HG02623 (cell line): ENCODE results near the gene OVCH2.
"Not testable (repeated sequence)": the region's sequence is repeated elsewhere in the genome, so short reads cannot be mapped to it uniquely, and the experiment has no call there.

Experiments
- ATAC-seq: cut with Tn5 transposase; IDR thresholded peaks from one replicate; pipeline ENCODE4 v1.9.1; 2021; ENCODE audit warnings: moderate library complexity; ENCODE audit not compliant: unreplicated experiment

Gene OVCH2

DNA sequence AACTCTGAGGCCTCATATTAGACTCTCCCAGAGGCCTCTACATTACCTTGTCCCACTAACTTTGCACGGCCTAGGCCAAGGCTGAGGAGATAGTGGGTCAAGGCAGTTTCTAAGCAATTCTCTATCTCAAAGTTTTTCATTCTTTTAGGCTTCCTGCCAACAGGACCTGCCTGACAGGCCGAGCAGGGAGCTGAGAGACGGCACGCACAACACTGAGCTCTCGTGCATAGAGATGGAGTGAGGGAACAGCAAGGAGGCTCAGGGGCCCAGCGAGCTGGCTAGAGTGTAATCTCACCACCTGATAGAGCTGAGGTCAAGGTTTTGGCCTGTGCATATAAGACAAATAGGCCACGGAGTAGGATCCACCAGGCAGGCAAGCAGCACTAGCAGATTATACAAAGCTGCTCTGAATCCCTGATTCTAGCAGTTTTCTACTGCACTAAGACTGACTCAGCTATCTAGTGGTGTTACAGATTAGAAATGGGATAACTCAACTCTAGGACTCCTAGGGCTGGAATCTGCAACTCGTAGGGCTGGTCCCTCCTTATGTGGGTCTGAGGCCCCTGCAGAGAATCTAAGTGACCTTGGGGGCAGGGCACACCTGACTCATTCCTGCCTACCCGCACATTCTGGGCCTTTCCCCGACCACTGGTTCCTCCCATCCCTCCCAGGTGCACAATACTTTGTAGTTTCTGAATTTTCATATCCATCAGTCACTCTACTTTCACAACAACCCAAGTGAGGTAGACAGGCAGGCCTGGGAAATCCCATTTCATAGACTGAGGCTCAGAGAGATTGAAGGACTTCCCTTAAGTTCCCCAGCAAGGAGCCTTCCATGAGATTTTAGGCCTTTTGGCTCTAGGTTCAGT lies 34.7 kb downstream of the OVCH2 start:
- peak; percentile 75 for ATAC-seq

DNA sequence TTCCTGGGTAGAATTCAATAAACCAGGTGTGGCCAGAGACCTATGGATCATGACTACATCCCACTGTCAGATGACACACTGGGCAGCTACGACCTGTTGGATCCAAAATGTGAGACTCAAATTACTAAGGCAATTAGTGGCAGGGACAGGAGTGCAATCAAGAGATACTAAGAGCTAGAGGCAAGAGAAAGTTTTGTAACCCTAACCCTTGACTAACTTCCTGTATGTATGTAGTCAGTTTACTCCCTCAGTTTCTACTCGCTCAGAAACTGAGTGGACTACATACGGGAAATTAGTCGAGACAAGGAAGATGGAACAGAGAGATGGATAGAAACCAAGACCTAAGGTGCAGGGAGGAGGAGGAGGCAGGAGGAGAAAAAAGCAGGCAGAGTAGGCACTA lies 35.6 kb downstream of the OVCH2 start:
- ATAC-seq, result no peak

DNA sequence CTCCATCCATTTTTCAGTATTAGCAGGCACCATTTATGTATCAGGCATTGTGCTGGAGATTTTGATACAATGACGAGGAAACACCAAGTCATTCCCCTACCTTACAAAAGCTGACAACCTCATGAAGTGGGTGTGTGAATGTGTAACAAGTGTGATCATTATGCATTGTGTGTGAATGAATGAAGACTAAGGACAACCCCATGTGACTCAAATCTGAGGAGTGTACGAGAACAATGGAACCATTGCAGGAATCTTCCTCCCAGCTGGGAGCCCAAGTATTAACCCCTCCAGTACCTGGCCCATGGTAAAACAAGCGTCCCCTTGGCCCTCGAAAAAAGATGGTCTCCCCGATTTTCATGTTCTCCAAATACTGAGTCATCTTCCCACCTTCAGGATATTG lies 37.4 kb downstream of the OVCH2 start:
- ATAC-seq, result no peak

DNA sequence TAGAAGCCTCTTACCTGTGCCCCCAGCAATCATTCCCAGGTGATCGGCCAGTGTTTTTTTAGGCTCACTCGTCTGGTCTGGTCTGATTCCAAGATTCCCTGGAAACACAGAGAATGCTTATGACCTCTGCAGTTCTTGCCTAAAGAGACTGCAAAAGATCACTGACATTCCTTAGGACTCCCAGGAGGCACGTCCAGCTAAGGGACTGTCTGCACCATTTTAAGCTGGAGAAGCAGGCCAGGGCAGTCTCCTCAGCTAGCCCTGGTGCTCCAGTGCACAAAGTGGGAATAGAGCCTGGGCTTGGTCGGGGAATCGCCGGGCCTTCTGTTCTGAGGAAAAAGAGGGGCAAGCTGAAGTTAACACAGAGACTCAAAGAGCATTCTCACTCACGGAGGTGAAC lies 37.8 kb downstream of the OVCH2 start:
- no peak for ATAC-seq

DNA sequence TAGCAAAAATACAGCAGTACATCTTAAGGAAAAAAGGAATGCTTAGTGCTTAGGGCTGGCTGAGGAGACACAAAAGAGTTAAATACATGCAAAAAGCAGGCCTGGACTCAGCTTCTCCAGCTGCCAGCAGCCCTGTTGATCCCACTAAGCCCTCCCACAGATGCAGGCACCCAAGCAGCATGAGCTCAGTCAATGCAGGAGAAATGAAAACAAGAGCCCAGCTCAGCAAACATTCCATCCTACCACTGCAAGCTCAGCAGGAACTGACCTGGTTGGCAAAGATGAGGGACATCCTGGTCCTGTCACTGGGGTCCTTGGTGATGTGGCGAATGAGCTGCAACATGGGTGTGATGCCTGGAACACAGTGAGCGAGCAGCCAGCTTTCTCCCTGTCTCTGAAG lies 38.8 kb downstream of the OVCH2 start:
- ATAC-seq, result no peak

DNA sequence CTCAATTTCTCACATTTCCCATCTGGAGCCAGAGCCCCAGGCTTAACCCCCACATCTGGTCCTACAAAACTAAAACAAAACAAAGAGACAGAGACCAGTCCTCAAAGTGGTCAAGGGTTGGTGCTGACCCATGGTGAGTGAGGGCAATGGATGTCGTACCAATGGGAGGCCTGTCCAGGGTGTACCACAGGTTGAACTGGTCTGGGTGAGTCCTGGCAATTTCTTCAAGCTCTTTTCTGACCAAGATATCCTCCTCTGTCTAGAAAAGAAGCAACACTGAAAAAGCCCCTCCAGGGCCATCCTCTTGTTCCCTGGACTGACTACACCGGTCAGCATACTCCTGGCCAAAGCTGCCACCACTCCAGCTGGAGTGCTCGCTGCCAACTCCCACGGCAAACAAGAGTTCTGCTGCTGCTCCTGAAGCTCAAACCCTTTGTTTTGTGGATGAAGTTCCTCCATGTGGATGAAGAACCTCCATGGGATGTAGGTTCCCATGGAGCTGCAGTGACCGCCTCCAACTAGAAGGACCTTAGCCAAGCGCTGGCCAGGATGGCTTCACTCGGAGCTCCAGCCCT lies 39.9 kb downstream of the OVCH2 start:
- ATAC-seq, result no peak

DNA sequence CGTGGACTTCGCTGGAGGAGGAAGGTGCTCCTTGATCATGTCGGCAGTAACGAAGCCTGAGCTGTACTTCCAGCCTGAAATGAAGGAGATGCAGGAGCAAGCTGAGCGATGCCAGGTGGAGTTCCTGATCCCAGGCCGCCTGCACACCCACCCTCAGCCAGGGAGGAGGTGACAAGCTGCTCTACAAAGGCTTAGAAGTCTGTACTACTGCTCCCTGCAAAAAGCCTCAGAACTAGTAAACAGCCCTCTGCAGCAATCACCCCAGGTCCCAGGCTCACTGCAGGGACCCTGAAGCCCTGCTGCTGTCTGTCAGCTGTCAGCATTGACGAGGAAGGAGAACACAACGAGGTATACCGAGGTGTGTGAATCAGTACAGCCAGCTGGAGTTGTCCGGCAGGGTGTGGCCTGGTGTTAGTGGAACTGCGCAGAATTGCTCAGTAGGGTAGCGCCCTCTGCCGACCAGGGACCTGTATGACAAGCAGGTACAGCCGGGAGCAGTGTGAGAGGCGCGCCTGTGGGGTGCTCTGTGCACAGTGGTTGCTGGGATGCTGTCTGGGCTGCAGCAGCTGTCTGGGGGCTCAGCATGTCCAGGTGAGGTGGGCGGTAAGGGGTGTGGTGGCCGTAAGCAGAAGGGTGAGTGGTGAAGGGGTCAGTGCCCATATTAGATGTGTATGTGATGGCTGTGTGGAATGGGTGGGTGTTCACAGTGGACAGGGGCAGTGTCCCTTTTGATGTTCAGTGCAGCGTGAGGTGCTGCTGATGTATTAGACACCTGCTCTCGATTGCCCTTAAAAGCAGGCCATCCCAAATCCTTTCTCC lies 40.6 kb downstream of the OVCH2 start:
- peak; percentile 96 for ATAC-seq

DNA sequence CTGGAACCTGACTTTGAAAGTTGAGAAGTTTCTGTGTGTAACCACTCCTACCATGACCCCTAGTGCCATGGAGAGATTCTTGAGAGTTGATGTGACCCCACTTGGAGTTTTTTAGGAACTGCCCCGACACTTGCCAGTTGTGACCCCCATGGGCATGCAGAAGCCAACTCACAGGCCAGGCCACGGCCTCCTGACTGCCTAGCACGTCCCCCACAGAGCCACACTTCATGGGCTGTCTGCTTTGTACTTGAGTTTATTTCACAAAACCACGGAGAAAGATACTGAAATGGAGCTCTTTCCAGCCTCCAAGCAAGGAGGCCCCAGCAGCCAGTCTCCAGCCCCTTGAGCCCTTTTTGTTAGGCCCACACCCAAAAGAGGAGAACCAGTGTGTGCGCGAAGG lies 41.4 kb downstream of the OVCH2 start:
- no peak for ATAC-seq

DNA sequence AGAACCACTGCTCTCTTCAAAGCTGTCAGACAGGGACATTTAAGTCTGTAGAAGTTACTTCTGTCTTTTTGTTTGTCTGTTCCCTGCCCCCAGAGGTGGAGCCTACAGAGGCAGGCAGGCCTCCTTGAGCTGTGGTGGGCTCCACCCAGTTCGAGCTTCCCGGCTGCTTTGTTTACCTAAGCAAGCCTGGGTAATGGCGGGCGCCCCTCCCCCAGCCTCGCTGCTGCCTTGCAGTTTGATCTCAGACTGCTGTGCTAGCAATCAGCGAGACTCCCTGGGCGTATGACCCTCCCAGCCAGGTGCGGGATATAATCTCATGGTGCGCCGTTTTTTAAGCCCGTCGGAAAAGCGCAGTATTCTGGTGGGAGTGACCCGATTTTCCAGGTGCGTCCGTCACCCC lies 42.7 kb downstream of the OVCH2 start:
- ATAC-seq, result not testable (repeated sequence)

DNA sequence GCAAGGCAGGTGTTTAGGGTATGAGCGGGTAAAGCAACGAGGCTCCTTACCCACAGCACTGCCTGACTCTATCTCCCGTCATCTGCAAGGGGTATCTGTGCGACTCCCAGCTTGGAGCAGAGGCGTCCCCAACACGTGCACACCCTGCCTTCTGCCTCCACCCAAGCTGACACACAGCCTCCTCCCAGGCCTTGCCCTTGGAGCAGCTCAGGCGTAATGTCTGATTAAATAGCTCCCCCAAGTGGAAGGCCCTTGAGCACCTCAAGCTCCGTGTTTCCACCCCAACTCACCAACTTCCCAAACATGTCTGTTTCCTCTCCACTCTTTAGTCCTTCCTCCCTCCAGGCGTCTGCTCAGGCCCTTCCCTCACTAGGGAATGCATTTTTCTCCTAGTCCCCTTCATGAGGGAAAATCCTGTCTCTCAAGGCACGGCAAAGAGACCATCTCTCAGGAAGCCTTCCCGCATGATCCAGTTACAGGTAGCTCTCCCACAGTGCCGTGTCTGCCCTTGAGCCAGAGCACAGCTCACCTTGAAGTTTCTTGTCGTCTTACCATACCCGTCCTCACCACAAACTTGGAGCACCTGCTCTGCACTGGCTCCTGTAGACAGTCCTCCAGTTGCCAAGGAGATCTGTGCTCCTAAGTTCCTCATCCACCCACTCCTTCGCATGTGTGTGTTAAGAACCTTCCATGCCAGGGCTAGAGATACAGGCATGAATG lies 48.8 kb downstream of the OVCH2 start:
- no peak for ATAC-seq

DNA sequence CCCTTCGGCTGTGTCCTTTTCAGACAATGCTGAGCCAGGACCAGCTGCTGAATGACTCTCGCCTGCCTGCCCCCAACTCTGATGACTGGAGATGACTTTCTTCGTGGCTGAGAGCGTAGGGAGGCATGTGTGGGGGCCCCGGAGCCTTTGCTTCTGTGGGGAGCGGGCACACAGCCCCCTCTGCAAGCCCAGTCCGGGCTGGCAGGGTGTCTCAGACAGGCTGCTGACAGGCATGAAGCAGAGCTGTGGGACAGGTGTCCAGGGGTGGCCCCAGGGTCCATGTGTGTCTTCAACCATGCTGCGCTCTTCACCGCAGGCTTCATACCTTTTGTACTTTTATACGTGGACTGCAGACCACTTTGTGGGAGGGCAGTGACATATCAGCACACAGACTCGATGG lies 49.6 kb downstream of the OVCH2 start:
- no peak for ATAC-seq

DNA sequence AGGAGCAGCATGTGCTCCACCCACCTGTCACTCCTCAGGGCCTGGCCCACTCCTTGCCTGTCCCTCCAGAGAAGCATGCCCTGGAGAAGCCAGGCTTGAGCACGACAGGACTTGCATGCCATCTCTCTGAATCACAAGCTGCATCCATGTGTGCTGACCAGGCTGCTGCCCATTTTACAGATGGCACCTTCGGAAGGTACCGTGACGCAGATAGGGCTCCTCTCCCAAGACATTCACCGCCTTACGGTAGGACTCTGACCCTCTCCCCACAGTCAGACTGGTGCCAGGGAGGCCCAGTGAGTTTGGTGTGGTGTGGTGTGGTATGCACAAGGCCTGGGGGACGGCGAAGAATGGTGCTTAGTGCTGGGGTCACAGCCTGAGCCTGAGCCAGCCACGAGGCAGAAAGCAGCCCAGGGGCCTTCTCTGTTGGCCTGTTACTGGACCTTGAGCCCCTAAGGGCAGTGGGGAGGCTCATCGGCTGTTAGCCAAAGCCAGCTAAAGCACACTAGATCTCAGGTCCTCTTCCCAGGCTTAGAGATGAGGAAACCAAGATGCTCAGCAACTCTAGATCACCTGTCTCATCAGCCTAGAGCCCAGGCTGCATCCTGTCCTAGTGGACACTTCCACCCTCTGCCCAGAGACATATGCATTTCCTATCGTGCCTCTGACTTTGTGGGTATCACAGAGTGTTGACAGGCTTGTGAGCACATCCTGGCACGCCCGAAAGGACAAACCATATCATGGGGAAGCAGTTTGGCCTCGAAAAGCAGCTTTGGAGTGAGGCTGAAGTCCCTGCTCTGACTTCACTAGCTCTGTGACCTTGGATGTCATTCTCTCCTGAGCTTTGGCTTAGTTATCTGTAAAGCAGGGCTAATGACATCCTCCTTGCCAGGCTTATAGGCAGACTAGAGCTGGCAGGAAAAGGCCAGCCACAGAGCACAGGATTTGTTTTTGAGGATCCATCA lies 50.7 kb downstream of the OVCH2 start:
- no peak for ATAC-seq

DNA sequence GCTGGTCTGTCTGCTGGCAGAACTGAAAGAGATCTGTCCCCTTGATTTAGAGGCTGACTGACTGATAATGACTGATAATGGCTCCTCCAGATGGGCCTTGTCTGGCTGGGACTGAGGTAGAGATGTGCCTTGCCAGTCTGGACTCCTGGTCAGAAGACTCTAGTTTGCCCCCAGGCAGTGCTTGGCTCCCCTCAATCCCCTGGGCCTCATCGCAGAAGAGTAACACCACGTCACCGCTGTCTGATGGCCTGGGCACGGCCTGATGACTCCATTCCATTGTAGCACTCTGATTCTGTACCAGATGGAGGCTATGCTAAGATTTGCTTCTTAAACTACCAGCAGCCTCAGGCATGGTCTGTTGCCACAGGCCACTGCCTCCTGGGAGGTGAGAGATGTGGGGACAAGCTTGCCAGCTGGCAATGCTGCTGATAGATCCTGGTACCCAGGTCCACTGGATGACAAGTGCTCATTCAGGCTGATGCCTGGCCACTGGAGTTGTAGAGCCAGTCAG lies 52.0 kb downstream of the OVCH2 start:
- ATAC-seq, result no peak

DNA sequence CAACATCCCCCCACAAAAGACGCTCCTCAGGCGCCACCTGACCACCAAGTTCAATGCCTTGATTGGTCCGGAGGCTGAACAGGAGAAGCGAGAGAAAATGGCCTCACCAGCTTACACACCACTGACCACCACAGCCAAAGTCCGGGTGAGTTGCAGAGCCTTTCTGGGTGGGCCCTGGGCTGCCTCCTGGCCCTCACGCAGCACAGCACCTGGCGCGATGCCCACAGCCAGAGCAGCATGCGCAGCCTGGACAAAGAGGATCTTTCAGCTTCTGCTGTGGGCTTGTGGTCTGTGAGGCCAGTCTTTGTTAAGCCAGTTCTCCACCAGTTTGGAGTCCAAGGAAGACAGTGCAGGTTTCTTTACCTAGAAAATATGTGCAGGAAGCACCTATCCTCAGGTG lies 54.6 kb downstream of the OVCH2 start:
- no peak for ATAC-seq

DNA sequence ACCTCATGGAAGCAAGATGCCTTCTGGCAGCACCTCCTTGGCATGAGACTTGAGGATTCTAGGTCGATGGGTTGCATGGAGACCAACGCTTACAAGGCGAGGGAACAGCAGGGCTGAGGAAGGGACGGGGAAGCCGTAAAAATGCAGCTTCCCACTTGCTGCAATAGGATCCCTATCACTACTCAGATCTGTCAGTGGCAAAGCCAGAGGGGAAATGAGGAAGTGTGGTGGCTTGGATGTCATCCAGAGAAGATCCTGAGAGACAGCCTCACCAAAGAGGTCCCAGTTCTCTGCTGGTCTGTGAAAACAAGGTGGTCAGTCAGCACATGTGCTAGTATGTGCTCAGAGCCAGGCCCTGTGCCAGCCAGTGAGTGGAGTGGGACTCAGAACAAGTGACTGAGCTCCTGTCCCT lies 55.1 kb downstream of the OVCH2 start:
- no peak for ATAC-seq

DNA sequence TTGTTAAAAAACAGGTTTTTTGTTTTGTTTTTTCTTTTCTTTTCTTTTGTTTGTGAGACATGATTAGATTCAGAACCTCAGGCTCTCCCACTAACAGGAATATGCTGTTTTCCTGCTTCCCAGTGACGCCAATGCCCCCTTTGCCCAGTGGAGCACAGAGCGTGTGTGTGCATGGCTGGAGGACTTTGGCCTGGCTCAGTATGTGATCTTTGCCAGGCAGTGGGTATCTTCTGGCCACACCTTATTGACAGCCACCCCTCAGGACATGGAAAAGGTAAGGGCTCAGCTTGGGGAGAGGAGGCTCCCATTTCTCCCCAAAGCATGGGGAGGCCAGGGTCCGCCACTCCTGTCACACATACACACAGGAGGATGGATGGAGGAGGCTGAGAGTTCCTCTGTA lies 58.0 kb downstream of the OVCH2 start:
- ATAC-seq, result no peak

DNA sequence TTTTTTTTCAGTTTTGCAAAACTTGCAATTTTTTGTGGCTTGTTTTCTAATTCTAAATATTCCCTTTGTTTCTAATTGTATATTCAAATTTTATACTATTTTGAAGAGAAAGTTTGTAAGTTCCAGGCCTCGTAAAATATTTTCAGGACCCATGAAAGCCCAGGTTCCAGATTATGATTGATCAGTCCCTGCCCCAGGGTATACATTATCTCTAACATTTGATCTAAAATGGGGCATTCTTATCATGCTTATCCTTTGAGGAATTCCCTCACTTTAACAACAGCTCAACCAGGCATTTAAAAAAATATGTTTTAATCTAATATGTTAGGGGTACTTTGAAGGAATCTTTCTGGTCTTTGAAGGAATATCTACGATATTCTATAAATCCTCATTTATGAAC lies 59.4 kb downstream of the OVCH2 start:
- ATAC-seq, result no peak

DNA sequence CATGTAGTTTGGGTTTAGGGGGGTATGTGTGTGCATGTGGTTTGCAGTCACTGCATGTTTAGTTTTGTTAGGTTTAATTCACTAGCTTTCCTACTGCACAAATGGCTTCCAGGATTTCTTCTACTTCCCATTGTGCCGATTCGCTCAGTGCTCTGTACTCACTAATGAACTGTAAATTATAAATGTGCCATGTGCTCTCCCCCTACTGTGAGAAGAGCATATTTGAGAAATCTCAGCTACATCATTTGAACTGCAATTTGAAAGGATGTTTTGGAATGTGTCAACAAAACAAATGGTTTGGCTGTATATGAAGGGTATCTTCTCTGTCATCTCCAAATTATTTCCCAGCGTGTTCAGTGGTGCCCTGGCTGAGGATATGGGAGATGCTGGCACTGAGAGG lies 61.1 kb downstream of the OVCH2 start:
- ATAC-seq, result no peak

DNA sequence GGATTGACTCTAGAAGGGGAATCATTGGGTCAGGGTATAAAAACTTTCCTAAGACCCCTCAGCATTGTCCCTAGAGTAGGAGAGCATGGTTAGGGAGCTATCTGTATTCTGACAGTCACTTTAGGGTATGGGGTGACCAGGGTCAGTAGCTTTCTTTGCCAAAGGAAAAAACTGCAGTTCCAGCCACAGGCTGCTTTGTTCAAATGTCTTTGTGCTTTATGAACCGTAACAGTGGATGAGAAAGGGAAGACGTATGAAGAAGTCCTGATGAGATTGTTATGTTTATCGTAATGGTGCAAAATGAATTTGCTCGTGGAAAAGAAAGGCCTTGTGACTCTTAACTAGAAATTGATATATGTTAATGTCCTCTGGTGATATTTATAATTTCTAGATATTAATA lies 63.0 kb downstream of the OVCH2 start:
- ATAC-seq, result no peak

DNA sequence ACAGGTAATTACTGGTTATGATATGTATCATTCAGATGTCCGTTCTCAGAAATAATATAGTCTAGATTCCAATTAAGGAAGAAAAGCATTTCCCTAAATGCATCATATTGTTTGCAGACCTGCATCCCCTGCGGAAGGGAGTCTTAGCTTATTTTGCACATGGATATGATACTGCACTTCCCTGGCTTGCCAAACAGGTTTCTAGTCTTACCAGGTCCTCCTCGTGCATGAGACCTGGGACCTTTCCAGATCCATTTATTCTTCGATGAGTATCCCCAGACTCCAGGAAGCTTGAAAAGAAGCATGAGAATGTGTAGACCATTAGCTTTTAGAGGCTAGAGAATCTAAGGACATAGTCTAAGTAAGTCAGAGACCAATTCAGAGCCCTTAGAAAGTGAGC lies 63.5 kb downstream of the OVCH2 start:
- no peak for ATAC-seq
